ENCODE results near the gene FRMPD4.

GRCh38 chrX:12421918-12422317 lies 283.6 kb downstream of the FRMPD4 start:
- TF ChIP-seq CTCF (IDR thresholded peaks at IDR 0.05) (no peak), POLR2A (IDR thresholded peaks at IDR 0.05) (no peak)

Measured in adrenal gland (tissue), 5 donors.